IMR-90 (cell line): ENCODE results near the gene GLRA2. TPM values are rescaled to one million over a fixed set of nuclear protein-coding genes. Genes with fewer than 3 reads are reported as not detected.

Experiments used
- ATAC-seq: fragments of 200-7000 bp; cut with Tn5 transposase; 2 replicates; pipeline ENCODE4 v1.9.1; 2020; ENCODE audit warnings: low read depth, mild to moderate bottlenecking, moderate library complexity
- BruUV-seq: library from RNA; stranded (reverse); fragments of 400-500 nt; replicated peaks from 2 replicates; lab custom pipeline; 2021; lab: Mats Ljungman, UMichigan
- CTCF ChIA-PET: fragments of 300-600 bp; formaldehyde crosslinking; extraction: SDS; loops from one replicate; lab custom pipeline; 2021; ENCODE audit warnings: antibody characterized with exemption; lab: Yijun Ruan, JAX
- POLR2A ChIA-PET: fragments of 300-600 bp; sonication (Branson Sonifier 250); formaldehyde crosslinking; loops from one replicate; lab custom pipeline; 2022; ENCODE audit warnings: antibody characterized with exemption; ENCODE audit not compliant: unreplicated experiment; lab: Charles Lee
- DNase-seq: peaks from one replicate; pipeline ENCODE4 v3.0.0; 2013
- H2AFZ ChIP-seq: replicated peaks from 2 replicates; pipeline ENCODE3; 2013; ENCODE audit warnings: low read length, mild to moderate bottlenecking; ENCODE audit not compliant: poor library complexity
- H2AK5ac ChIP-seq: 2 replicates; pipeline ENCODE4 v1.6.1; 2013; ENCODE audit warnings: low read depth, low read length, inconsistent platforms
- H2AK9ac ChIP-seq: replicated peaks from 2 replicates; pipeline ENCODE3; 2013; ENCODE audit warnings: mild to moderate bottlenecking, low read depth, low read length, moderate library complexity; ENCODE audit not compliant: poor library complexity
- H2BK120ac ChIP-seq: 2 replicates; pipeline ENCODE4 v1.6.1; 2013; ENCODE audit warnings: low read depth, low read length, inconsistent platforms
- H2BK15ac ChIP-seq: 3 replicates; pipeline ENCODE4 v1.6.1; 2013; ENCODE audit warnings: low read depth, low read length, inconsistent platforms
- H2BK20ac ChIP-seq: 2 replicates; pipeline ENCODE4 v1.6.1; 2013; ENCODE audit warnings: low read depth, mild to moderate bottlenecking, inconsistent platforms, low read length, moderate library complexity
- H2BK5ac ChIP-seq: 2 replicates; pipeline ENCODE4 v1.6.1; 2013; ENCODE audit warnings: mild to moderate bottlenecking, low read depth, low read length, inconsistent platforms; ENCODE audit not compliant: poor library complexity, severe bottlenecking
- H3K14ac ChIP-seq: replicated peaks from 2 replicates; pipeline ENCODE4 v1.6.1; 2013; ENCODE audit warnings: low read depth, low read length, inconsistent platforms
- H3K18ac ChIP-seq: 2 replicates; pipeline ENCODE4 v1.6.1; 2013; ENCODE audit warnings: low read depth, low read length, control low read depth
- H3K23ac ChIP-seq: 2 replicates; pipeline ENCODE4 v1.6.1; 2013; ENCODE audit warnings: low read depth, low read length, inconsistent platforms
- H3K27ac ChIP-seq: 2 replicates; pipeline ENCODE4 v1.5.1; 2013; ENCODE audit warnings: mild to moderate bottlenecking, control low read depth, low read length; ENCODE audit not compliant: insufficient read depth
- H3K27me3 ChIP-seq: 2 replicates; pipeline ENCODE4 v1.6.1; 2013; ENCODE audit warnings: low read length; ENCODE audit not compliant: control insufficient read depth, insufficient read depth
- H3K36me3 ChIP-seq: 2 replicates; pipeline ENCODE4 v1.6.1; 2013; ENCODE audit warnings: low read length, mixed read lengths; ENCODE audit not compliant: control insufficient read depth, insufficient read depth
- H3K4ac ChIP-seq: 2 replicates; pipeline ENCODE4 v1.6.1; 2013; ENCODE audit warnings: low read depth, low read length, inconsistent platforms
- H3K4me1 ChIP-seq: 2 replicates; pipeline ENCODE4 v1.6.1; 2013; ENCODE audit warnings: low read length, mixed read lengths; ENCODE audit not compliant: control insufficient read depth, insufficient read depth
- H3K4me2 ChIP-seq: 2 replicates; pipeline ENCODE4 v1.6.1; 2013; ENCODE audit warnings: low read depth, mild to moderate bottlenecking, control low read depth, low read length, moderate library complexity
- H3K4me3 ChIP-seq: 2 replicates; pipeline ENCODE4 v1.5.1; 2013; ENCODE audit warnings: low read depth, mild to moderate bottlenecking, control low read depth, low read length, moderate library complexity; ENCODE audit not compliant: insufficient read depth
- H3K56ac ChIP-seq: 2 replicates; pipeline ENCODE4 v1.6.1; 2013; ENCODE audit warnings: low read length, inconsistent platforms; ENCODE audit not compliant: insufficient read depth; ENCODE audit errors: extremely low read depth
- H3K79me1 ChIP-seq, 2 experiments: 2 replicates each; pipeline ENCODE4 v1.6.1; 2013; ENCODE audit warnings: low read length in 2 of 2, inconsistent platforms in 1 of 2, low read depth in 1 of 2
- H3K9ac ChIP-seq: 2 replicates; pipeline ENCODE4 v1.6.1; 2013; ENCODE audit warnings: low read depth, low read length, control low read depth
- H3K9me1 ChIP-seq: 2 replicates; pipeline ENCODE4 v1.6.1; 2013; ENCODE audit warnings: low read length, inconsistent platforms; ENCODE audit not compliant: insufficient read depth
- H3K9me3 ChIP-seq: 2 replicates; pipeline ENCODE4 v1.6.1; 2013; ENCODE audit warnings: low read length; ENCODE audit not compliant: control insufficient read depth, insufficient read depth
- H4K20me1 ChIP-seq: 2 replicates; pipeline ENCODE4 v1.6.1; 2013; ENCODE audit warnings: low read length, inconsistent platforms; ENCODE audit not compliant: insufficient read depth
- H4K5ac ChIP-seq: 2 replicates; pipeline ENCODE4 v1.6.1; 2013; ENCODE audit warnings: mild to moderate bottlenecking, low read depth, low read length, control low read depth
- H4K8ac ChIP-seq, 2 experiments: 2 replicates each; pipeline ENCODE4 v1.6.1; 2013; ENCODE audit warnings: low read depth in 2 of 2, low read length in 2 of 2, control low read depth in 1 of 2, inconsistent platforms in 1 of 2
- H4K91ac ChIP-seq: 2 replicates; pipeline ENCODE4 v1.6.1; 2013; ENCODE audit warnings: low read depth, low read length, inconsistent platforms; ENCODE audit not compliant: insufficient read depth
- BHLHE40 ChIP-seq: fragments of 150-350 bp; IDR thresholded peaks from 2 replicates; pipeline ENCODE4 v1.6.1; 2016; ENCODE audit warnings: mild to moderate bottlenecking, low read depth, low read length
- CEBPB ChIP-seq: IDR thresholded peaks from 2 replicates; pipeline ENCODE4 v1.6.1; 2012; ENCODE audit warnings: low read depth, low read length, improper control_type of control experiment
- CHD1 ChIP-seq: IDR thresholded peaks from 2 replicates; pipeline ENCODE4 v1.6.1; 2012; ENCODE audit warnings: low read depth, low read length, improper control_type of control experiment
- CTCF ChIP-seq: conservative IDR thresholded peaks from 2 replicates; pipeline ENCODE4 v1.5.1; 2012; ENCODE audit warnings: mild to moderate bottlenecking, low read depth, low read length, improper control_type of control experiment
- FOS ChIP-seq: fragments of 150-350 bp; IDR thresholded peaks from 2 replicates; pipeline ENCODE4 v1.6.1; 2016; ENCODE audit warnings: low read depth, low read length
- MAFK ChIP-seq: IDR thresholded peaks from 2 replicates; pipeline ENCODE4 v1.6.1; 2012; ENCODE audit warnings: low read depth, low read length, improper control_type of control experiment
- MAZ ChIP-seq: IDR thresholded peaks from 2 replicates; pipeline ENCODE4 v1.6.1; 2012; ENCODE audit warnings: low read depth, mild to moderate bottlenecking, low read length, improper control_type of control experiment, moderate library complexity, borderline replicate concordance
- NFE2L2 ChIP-seq: fragments of 150-350 bp; IDR thresholded peaks from 2 replicates; pipeline ENCODE4 v1.6.1; 2016; ENCODE audit warnings: low read depth, mild to moderate bottlenecking, low read length
- RAD21 ChIP-seq: IDR thresholded peaks from 2 replicates; pipeline ENCODE4 v1.6.1; 2012; ENCODE audit warnings: low read length, improper control_type of control experiment
- RCOR1 ChIP-seq: IDR thresholded peaks from 2 replicates; pipeline ENCODE4 v1.6.1; 2012; ENCODE audit warnings: mild to moderate bottlenecking, low read length, improper control_type of control experiment; ENCODE audit not compliant: insufficient replicate concordance
- RFX5 ChIP-seq: IDR thresholded peaks from 2 replicates; pipeline ENCODE4 v1.8.0; 2012; ENCODE audit warnings: low read depth, mild to moderate bottlenecking, low read length, moderate library complexity
- SMC3 ChIP-seq: fragments of 150-350 bp; IDR thresholded peaks from 2 replicates; pipeline ENCODE4 v1.6.1; 2016; ENCODE audit warnings: low read depth, mild to moderate bottlenecking, antibody characterized with exemption, low read length, moderate library complexity
- USF2 ChIP-seq: fragments of 150-350 bp; IDR thresholded peaks from 2 replicates; pipeline ENCODE4 v1.6.1; 2017; ENCODE audit warnings: mild to moderate bottlenecking, antibody characterized with exemption, low read length, low read depth
- WGBS, 2 experiments: methylation state at CpG; one replicate each; pipeline versions ENCODE4 v1.1.5 to v1.1.7; 2013; ENCODE audit warnings: missing lambda C conversion rate in 2 of 2; ENCODE audit not compliant: insufficient read length in 1 of 2; ENCODE audit errors: extremely low coverage in 2 of 2; 5-methylcytosine and 5-hydroxymethylcytosine counted together
- dilution Hi-C: fragments of 300-500 bp; cut with HindIII; formaldehyde crosslinking; loops from one replicate; pipeline ENCODE4 v1.14.3; 2018; ENCODE audit warnings: low sequenced_read_pairs; ENCODE audit not compliant: unreplicated experiment
- in situ Hi-C: fragments of 300-500 bp; cut with MboI; formaldehyde crosslinking; loops from 3 replicates; pipeline ENCODE4 v1.14.3; 2019; ENCODE audit warnings: low sequenced_read_pairs, inconsistent platforms, mixed read lengths
- intact Hi-C: fragments of 100-400 bp; cut with micrococcal nuclease; formaldehyde crosslinking; loops from 2 replicates; pipeline ENCODE4 v1.10.0; 2022
- polyA plus RNA-seq, 3 experiments: library from polyadenylated mRNA; depleted of rRNA; stranded (reverse); fragments of >200 nt; gene quantifications; 2 replicates each; pipeline ENCODE4 v1.2.3, GENCODE V29; 2012; ENCODE audit warnings: low replicate concordance in 1 of 3
- total RNA-seq: library from RNA; depleted of rRNA; stranded (reverse); fragments of >200 nt; gene quantifications from 2 replicates; pipeline ENCODE4 v1.2.3, GENCODE V29; 2012
- TF ChIP-seq, protein P1 (sequence below): fragments of 150-350 bp; IDR thresholded peaks from 2 replicates; pipeline ENCODE4 v1.6.1; 2016; ENCODE audit warnings: low read depth, mild to moderate bottlenecking, low read length, moderate library complexity, borderline replicate concordance

GLRA2 gene
- total and polyA plus RNA-seq, 2 of the 4 experiments (the other 2 are of a cell fraction) = not detected

- H3K79me1 ChIP-seq = no peaks in the 10 kb centered on the region
- dilution Hi-C loops = no loop called here
- POLR2A ChIA-PET = no interaction called here
These were observed 141.5 kb downstream of the GLRA2 start for GRCh38 chrX:14670819-14671218.

More at GRCh38 chrX:14670819-14671218, 141.5 kb downstream of the GLRA2 start:
- H4K8ac ChIP-seq = no peak overlapping the region
- BruUV-seq = no TSS peak
- H2AFZ ChIP-seq = no peak overlapping the region
- no peak for DNase-seq
- H3K4ac ChIP-seq = no peak overlapping the region
- CTCF ChIA-PET = no interaction called here
- no peaks in the 10 kb centered on the region for H3K27me3 ChIP-seq
- H2AK9ac ChIP-seq = no peak overlapping the region
- no peak overlapping the region for H2BK15ac ChIP-seq
- no peaks in the 10 kb centered on the region for H4K20me1 ChIP-seq
- H3K9me1 ChIP-seq = no peaks in the 10 kb centered on the region
- no peak overlapping the region for H3K23ac ChIP-seq
- WGBS, 2 experiments = no CpG with 5 or more reads among the region's 1 CpG
- H3K56ac ChIP-seq = no peak overlapping the region
- no peak overlapping the region for H3K27ac ChIP-seq
- no peak overlapping the region for H3K18ac ChIP-seq
- no peaks in the 10 kb centered on the region for H3K9me3 ChIP-seq
- no peak overlapping the region for H2BK20ac ChIP-seq
- no peak overlapping the region for H4K5ac ChIP-seq
- in situ Hi-C loops = no loop called here
- no peak overlapping the region for H2BK120ac ChIP-seq
- H3K4me3 ChIP-seq = no peak overlapping the region
- intact Hi-C loops = no loop called here
- no peak overlapping the region for H4K91ac ChIP-seq
- no peak overlapping the region for H2BK5ac ChIP-seq
- H3K9ac ChIP-seq = no peak overlapping the region
- ATAC-seq = no peak
- no peak overlapping the region for H3K14ac ChIP-seq
- H3K4me1 ChIP-seq = no peaks in the 10 kb centered on the region
- no peak overlapping the region for H3K4me2 ChIP-seq
- TF ChIP-seq, protein P1, sequence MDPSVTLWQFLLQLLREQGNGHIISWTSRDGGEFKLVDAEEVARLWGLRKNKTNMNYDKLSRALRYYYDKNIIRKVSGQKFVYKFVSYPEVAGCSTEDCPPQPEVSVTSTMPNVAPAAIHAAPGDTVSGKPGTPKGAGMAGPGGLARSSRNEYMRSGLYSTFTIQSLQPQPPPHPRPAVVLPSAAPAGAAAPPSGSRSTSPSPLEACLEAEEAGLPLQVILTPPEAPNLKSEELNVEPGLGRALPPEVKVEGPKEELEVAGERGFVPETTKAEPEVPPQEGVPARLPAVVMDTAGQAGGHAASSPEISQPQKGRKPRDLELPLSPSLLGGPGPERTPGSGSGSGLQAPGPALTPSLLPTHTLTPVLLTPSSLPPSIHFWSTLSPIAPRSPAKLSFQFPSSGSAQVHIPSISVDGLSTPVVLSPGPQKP = no peak
- TF ChIP-seq CEBPB (no peak), MAZ (no peak), MAFK (no peak), RFX5 (no peak), RAD21 (no peak), SMC3 (no peak), USF2 (no peak), NFE2L2 (no peak), CHD1 (no peak), FOS (no peak), BHLHE40 (no peak), CTCF (no peak), RCOR1 (no peak)
- no peak overlapping the region for H2AK5ac ChIP-seq
- H3K36me3 ChIP-seq = no peaks in the 10 kb centered on the region
